PFSK-1 (cell line): ENCODE data around the gene SYNCRIP. TPM values are rescaled to one million over a fixed set of nuclear protein-coding genes. Genes with fewer than 3 reads are reported as not detected.
A peak's percentile ranks its signal among the peaks of the same experiment; 100 is the strongest.

Experiments used
- FOXP2 ChIP-seq: optimal IDR thresholded peaks from 2 replicates; pipeline ENCODE3; 2011; ENCODE audit warnings: borderline replicate concordance, control low read depth, inconsistent platforms; ENCODE audit not compliant: insufficient read depth; ENCODE audit errors: extremely low read length, extremely low read depth
- POLR2AphosphoS5 ChIP-seq: IDR thresholded peaks from 2 replicates; pipeline ENCODE4 v1.6.1; 2012; ENCODE audit warnings: low read depth, mild to moderate bottlenecking, control low read depth, low read length, moderate library complexity
- SIN3A ChIP-seq: IDR thresholded peaks from 2 replicates; pipeline ENCODE4 v1.6.1; 2012; ENCODE audit warnings: mild to moderate bottlenecking, low read length, moderate library complexity, borderline replicate concordance; ENCODE audit not compliant: insufficient read depth
- TAF1 ChIP-seq: IDR thresholded peaks from 2 replicates; pipeline ENCODE4 v1.6.1; 2012; ENCODE audit warnings: low read length, control low read depth, borderline replicate concordance; ENCODE audit not compliant: insufficient read depth
- polyA plus RNA-seq: library from polyadenylated mRNA; unstranded; fragments of >200 nt; gene quantifications from one replicate; pipeline ENCODE4 v1.2.1, GENCODE V29; 2012; ENCODE audit warnings: low read depth, missing spikeins; ENCODE audit not compliant: insufficient read length
- TF ChIP-seq, protein P1 (sequence below), 2 experiments: IDR thresholded peaks; 2 replicates each; pipeline versions ENCODE4 v1.6.1 to v1.8.0; 2011 to 2012; ENCODE audit warnings: low read depth in 2 of 2, low read length in 2 of 2, control low read depth in 1 of 2, inconsistent platforms in 1 of 2, mild to moderate bottlenecking in 1 of 2, moderate library complexity in 1 of 2; ENCODE audit not compliant: insufficient read depth in 1 of 2

The SYNCRIP gene
- polyA plus RNA-seq: 123 TPM

GRCh38 chr6:85642774-85643536 is at the start of gene SYNCRIP:
Gene SYNCRIP (minus strand): TSS chr6:85642886. CDS start chr6:85641439, 1,447 bp downstream.
- peak; percentile 79; the same call in 1 of the 2 replicates for TF ChIP-seq SIN3A
- TF ChIP-seq POLR2AphosphoS5: peak; percentile 92
- peak; percentile 73 for TF ChIP-seq FOXP2
- TF ChIP-seq, protein P1, sequence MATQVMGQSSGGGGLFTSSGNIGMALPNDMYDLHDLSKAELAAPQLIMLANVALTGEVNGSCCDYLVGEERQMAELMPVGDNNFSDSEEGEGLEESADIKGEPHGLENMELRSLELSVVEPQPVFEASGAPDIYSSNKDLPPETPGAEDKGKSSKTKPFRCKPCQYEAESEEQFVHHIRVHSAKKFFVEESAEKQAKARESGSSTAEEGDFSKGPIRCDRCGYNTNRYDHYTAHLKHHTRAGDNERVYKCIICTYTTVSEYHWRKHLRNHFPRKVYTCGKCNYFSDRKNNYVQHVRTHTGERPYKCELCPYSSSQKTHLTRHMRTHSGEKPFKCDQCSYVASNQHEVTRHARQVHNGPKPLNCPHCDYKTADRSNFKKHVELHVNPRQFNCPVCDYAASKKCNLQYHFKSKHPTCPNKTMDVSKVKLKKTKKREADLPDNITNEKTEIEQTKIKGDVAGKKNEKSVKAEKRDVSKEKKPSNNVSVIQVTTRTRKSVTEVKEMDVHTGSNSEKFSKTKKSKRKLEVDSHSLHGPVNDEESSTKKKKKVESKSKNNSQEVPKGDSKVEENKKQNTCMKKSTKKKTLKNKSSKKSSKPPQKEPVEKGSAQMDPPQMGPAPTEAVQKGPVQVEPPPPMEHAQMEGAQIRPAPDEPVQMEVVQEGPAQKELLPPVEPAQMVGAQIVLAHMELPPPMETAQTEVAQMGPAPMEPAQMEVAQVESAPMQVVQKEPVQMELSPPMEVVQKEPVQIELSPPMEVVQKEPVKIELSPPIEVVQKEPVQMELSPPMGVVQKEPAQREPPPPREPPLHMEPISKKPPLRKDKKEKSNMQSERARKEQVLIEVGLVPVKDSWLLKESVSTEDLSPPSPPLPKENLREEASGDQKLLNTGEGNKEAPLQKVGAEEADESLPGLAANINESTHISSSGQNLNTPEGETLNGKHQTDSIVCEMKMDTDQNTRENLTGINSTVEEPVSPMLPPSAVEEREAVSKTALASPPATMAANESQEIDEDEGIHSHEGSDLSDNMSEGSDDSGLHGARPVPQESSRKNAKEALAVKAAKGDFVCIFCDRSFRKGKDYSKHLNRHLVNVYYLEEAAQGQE (IDR thresholded peaks at IDR 0.05; ENCODE audit: insufficient read depth in 1 of 2, low read depth in 2 of 2, low read length in 2 of 2): peak; percentile 31; a peak in 2 of 4 replicates
- peak; percentile 86 for TF ChIP-seq TAF1

DNA sequence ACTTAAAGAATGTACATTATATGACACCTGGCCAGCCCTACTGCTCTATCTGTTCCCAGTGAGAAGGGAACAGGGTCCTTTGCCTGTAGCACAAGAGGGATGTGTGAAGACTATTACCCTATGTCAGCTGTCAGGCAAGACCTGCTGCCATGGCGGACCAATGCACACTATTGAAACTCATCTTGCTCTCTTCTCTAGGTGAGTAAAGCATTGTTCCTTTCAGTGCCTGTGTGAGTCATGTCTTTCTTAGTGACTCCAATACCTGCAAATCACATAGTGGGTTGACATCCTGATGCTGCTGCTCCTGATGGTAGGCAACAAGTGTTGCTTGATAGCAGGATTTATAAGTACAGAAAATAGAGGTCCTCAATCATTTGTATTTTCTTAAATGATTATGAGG is 48.8 kb upstream of the SYNCRIP start:
- no peak for TF ChIP-seq FOXP2
- TF ChIP-seq SIN3A: no peak
- TF ChIP-seq, protein P1 (IDR thresholded peaks at IDR 0.05; ENCODE audit: insufficient read depth in 1 of 2, low read depth in 2 of 2, low read length in 2 of 2): no peak

- TF ChIP-seq SIN3A: no peak
- no peak for TF ChIP-seq POLR2AphosphoS5
- TF ChIP-seq, protein P1 (IDR thresholded peaks at IDR 0.05; ENCODE audit: insufficient read depth in 1 of 2, low read depth in 2 of 2, low read length in 2 of 2): no peak
- no peak for TF ChIP-seq FOXP2
- TF ChIP-seq TAF1: no peak
Measured at GRCh38 chr6:85690071-85690470, 47.4 kb upstream of the SYNCRIP start.

DNA sequence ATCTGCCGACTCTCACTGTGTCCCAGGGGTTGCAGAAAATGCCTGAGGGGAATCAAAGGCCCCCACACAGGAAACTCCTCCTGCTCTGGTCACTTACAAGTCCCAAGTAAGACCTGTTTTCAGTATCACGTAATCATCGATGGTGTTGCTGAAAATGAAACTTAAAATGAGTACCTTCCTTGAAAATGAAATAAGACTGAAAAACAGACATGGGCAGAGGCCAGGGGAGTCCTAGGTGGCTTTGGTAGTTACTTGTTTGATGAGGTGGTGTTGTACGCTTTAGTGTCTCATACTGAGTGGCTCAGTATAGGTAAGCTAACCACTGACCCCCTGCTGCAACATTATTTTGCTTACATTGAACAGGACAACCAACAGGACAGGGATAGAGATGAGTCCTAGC is 43.0 kb upstream of the SYNCRIP start:
- TF ChIP-seq POLR2AphosphoS5: no peak
- no peak for TF ChIP-seq FOXP2

- TF ChIP-seq FOXP2: no peak
- no peak for TF ChIP-seq POLR2AphosphoS5
- TF ChIP-seq TAF1: no peak
- TF ChIP-seq SIN3A: no peak
- TF ChIP-seq, protein P1 (IDR thresholded peaks at IDR 0.05; ENCODE audit: insufficient read depth in 1 of 2, low read depth in 2 of 2, low read length in 2 of 2): no peak
Measured at GRCh38 chr6:85684809-85685171, 42.1 kb upstream of the SYNCRIP start.
